ENCODE measurements around the gene SEMA4B. TPM values are rescaled to one million over a fixed set of nuclear protein-coding genes. Genes with fewer than 3 reads are reported as not detected.

Gene SEMA4B
- total RNA-seq (190 TPM), polyA plus RNA-seq (ENCODE audit: insufficient read depth, low read depth, low replicate concordance) (28.7 TPM)
- long read RNA-seq, donor 1, partial matches to known transcripts: 0 of 5 reads
- long read RNA-seq, donor 1, other reads (novel, unspliced or antisense): 0 of 5 reads
- long read RNA-seq, donor 2, partial matches to known transcripts: 0 of 5 reads
- long read RNA-seq, donor 2, other reads (novel, unspliced or antisense): 0 of 5 reads
- long read RNA-seq, donor 3, partial matches to known transcripts: 8 of 15 reads
- long read RNA-seq, donor 3, other reads (novel, unspliced or antisense): 0 of 15 reads
- long read RNA-seq, donor 4, partial matches to known transcripts: 0 of 3 reads
- long read RNA-seq, donor 4, other reads (novel, unspliced or antisense): 0 of 3 reads
- long read RNA-seq, donor 5: 0 reads
- long read RNA-seq, donor 6: 0 reads
- long read RNA-seq, donor 7, transcript SEMA4B-220 (2 exons, 563 nt): minor isoform, 8 of 231 reads
- long read RNA-seq, donor 7, transcript SEMA4B-202 (14 exons, 3,807 nt): major isoform, 20 of 231 reads
- long read RNA-seq, donor 7, transcript SEMA4B-201 (15 exons, 3,781 nt): minor isoform, 11 of 231 reads
- long read RNA-seq, donor 7, partial matches to known transcripts: 181 of 231 reads
- long read RNA-seq, donor 7, other reads (novel, unspliced or antisense): 10 of 231 reads
- long read RNA-seq, donor 8, partial matches to known transcripts: 0 of 1 reads
- long read RNA-seq, donor 8, other reads (novel, unspliced or antisense): 0 of 1 reads
- long read RNA-seq, donor 9, partial matches to known transcripts: 18 of 45 reads
- long read RNA-seq, donor 9, other reads (novel, unspliced or antisense): 25 of 45 reads
- long read RNA-seq, donor 10, partial matches to known transcripts: 11 of 12 reads
- long read RNA-seq, donor 10, other reads (novel, unspliced or antisense): 0 of 12 reads

DNA sequence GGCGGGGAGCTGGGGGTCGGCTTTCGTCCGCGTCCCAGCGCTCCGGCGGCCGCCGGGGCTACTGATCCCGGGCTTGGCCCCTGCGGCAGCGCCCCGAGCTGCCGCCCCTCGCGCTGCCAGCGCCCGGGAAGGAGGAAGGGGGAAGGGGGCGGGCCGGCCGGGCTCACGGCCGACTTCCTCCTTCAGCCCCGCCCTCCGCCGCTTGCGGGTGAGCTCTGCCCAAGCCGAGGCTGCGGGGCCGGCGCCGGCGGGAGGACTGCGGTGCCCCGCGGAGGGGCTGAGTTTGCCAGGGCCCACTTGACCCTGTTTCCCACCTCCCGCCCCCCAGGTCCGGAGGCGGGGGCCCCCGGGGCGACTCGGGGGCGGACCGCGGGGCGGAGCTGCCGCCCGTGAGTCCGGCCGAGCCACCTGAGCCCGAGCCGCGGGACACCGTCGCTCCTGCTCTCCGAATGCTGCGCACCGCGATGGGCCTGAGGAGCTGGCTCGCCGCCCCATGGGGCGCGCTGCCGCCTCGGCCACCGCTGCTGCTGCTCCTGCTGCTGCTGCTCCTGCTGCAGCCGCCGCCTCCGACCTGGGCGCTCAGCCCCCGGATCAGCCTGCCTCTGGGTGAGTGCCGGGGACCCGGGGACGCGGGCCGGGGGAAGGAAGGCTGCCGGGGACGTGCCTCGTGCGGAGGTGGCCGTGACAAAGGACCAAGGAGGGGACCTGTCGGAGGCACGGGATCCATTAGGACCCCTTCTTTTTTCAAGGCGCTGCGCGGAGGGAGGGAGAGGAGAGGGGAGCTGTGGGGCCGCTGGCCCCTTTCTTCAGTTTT lies at the start of gene SEMA4B:
TSS of gene SEMA4B (plus strand) at position 201 of the 814 bp plus-strand sequence. CDS start at position 450, 249 bp downstream.
- FAIRE-seq: no peak
- H3K27me3 ChIP-seq (ENCODE audit: control insufficient read depth, insufficient read depth, low read length): no peaks in the 10 kb centered on the region
- peak; percentile 84 to 92 (median 90) for DNase-seq
- peaks cover 0 to 15% (median 11%) of the 10 kb centered on the region in 3 donors for H3K4me1 ChIP-seq (ENCODE audit: control insufficient read depth in 2 of 3, insufficient read depth in 2 of 3, low read depth in 1 of 3, low read length in 3 of 3)
- peak within 1 kb of the TSS; percentile 50 to 75 (median 62) for H3K4me3 ChIP-seq (ENCODE audit: low read length in 3 of 3)
- peak within 1 kb of the TSS; percentile 32 to 77 (median 52) for H3K9ac ChIP-seq (ENCODE audit: low read length in 3 of 3)
- peak within 1 kb of the TSS; percentile 80 for H3K27ac ChIP-seq (ENCODE audit: low read depth in 2 of 2, low read length in 2 of 2)
- intact Hi-C loops (cut with DNase I): no loop called here
- TF ChIP-seq CTCF (IDR thresholded peaks at IDR 0.05; ENCODE audit: borderline replicate concordance, extremely low read depth, insufficient read depth): no peak
- no peaks in the 10 kb centered on the region for H3K9me3 ChIP-seq (ENCODE audit: control insufficient read depth in 2 of 3, insufficient read depth in 1 of 3, low read length in 3 of 3)
- peaks cover 0 to 4% (median under 1%) of the 10 kb centered on the region in 3 donors for H3K36me3 ChIP-seq (ENCODE audit: control insufficient read depth in 2 of 3, insufficient read depth in 3 of 3, low read length in 3 of 3)

- DNase-seq: peak in 1 of 5 donors; percentile 40
- TF ChIP-seq CTCF (IDR thresholded peaks at IDR 0.05; ENCODE audit: borderline replicate concordance, extremely low read depth, insufficient read depth): no peak
- no peaks in the 10 kb centered on the region for H3K27me3 ChIP-seq (ENCODE audit: control insufficient read depth, insufficient read depth, low read length)
- H3K9me3 ChIP-seq (ENCODE audit: control insufficient read depth in 2 of 3, insufficient read depth in 1 of 3, low read length in 3 of 3): no peaks in the 10 kb centered on the region
- no peaks in the 10 kb centered on the region for H3K4me1 ChIP-seq (ENCODE audit: control insufficient read depth in 2 of 3, insufficient read depth in 2 of 3, low read depth in 1 of 3, low read length in 3 of 3)
- no peak for FAIRE-seq
- H3K36me3 ChIP-seq (ENCODE audit: control insufficient read depth in 2 of 3, insufficient read depth in 3 of 3, low read length in 3 of 3): no peaks in the 10 kb centered on the region
- H3K4me3 ChIP-seq (ENCODE audit: low read length in 3 of 3): no peak overlapping the region
- intact Hi-C loops (cut with DNase I): no loop called here
- H3K9ac ChIP-seq (ENCODE audit: low read length in 3 of 3): no peak overlapping the region
- peak overlapping the region in 1 of 2 donors; percentile 11 for H3K27ac ChIP-seq (ENCODE audit: low read depth in 2 of 2, low read length in 2 of 2)
Measured at GRCh38 chr15:90151989-90152645, 49.0 kb upstream of the SEMA4B start.

DNA sequence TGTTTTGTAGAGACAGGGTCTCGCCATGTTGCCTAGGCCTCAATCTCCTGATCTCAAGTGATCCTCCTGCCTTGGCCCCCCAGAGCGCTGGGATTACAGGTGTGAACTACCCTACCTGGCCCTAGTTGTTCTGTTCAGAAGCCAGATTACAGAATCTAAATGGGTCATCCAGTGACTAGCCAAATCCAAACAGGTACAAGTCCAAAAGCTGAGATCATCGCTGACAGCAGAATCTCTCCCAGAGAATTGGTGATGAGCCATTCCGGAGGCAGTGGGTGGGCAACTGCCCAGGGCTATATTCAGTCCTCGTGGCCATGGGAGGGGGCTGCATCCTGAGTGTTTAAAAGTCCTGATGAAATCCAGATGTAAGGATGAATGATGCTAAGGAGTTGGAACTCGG lies 47.5 kb upstream of the SEMA4B start:
- intact Hi-C loops (cut with DNase I): no loop called here
- no peaks in the 10 kb centered on the region for H3K9me3 ChIP-seq (ENCODE audit: control insufficient read depth in 2 of 3, insufficient read depth in 1 of 3, low read length in 3 of 3)
- TF ChIP-seq CTCF (IDR thresholded peaks at IDR 0.05; ENCODE audit: borderline replicate concordance, extremely low read depth, insufficient read depth): no peak
- no peak overlapping the region for H3K9ac ChIP-seq (ENCODE audit: low read length in 3 of 3)
- no peaks in the 10 kb centered on the region for H3K27me3 ChIP-seq (ENCODE audit: control insufficient read depth, insufficient read depth, low read length)
- H3K4me1 ChIP-seq (ENCODE audit: control insufficient read depth in 2 of 3, insufficient read depth in 2 of 3, low read depth in 1 of 3, low read length in 3 of 3): peaks cover 3 to 7% (median 3%) of the 10 kb centered on the region in 3 donors
- no peak for FAIRE-seq
- H3K4me3 ChIP-seq (ENCODE audit: low read length in 3 of 3): no peak overlapping the region
- no peaks in the 10 kb centered on the region for H3K36me3 ChIP-seq (ENCODE audit: control insufficient read depth in 2 of 3, insufficient read depth in 3 of 3, low read length in 3 of 3)
- no peak overlapping the region for H3K27ac ChIP-seq (ENCODE audit: low read depth in 2 of 2, low read length in 2 of 2)
- no peak for DNase-seq
